Chondrocyte (in vitro differentiated cells): ENCODE results near the gene ABCA3. TPM values are rescaled to one million over a fixed set of nuclear protein-coding genes. Genes with fewer than 3 reads are reported as not detected.

Experiments used
- DNase-seq: peaks from one replicate; pipeline ENCODE4 v3.0.0; 2021; ENCODE audit warnings: mixed read lengths, low spot score
- H3K27ac Mint-ChIP-seq: one replicate; pipeline ENCODE4 v1.8.0; 2021; ENCODE audit warnings: mild to moderate bottlenecking, moderate library complexity, mixed read lengths; ENCODE audit not compliant: unreplicated experiment
- H3K27me3 Mint-ChIP-seq: 2 replicates; pipeline ENCODE4 v1.8.0; 2021; ENCODE audit warnings: low read depth, mixed read lengths
- H3K36me3 Mint-ChIP-seq: 2 replicates; pipeline ENCODE4 v1.8.0; 2021; ENCODE audit warnings: low read depth, mixed read lengths
- H3K4me1 Mint-ChIP-seq: 2 replicates; pipeline ENCODE4 v1.8.0; 2021; ENCODE audit warnings: low read depth, mild to moderate bottlenecking, mixed read lengths
- H3K4me3 Mint-ChIP-seq: one replicate; pipeline ENCODE4 v1.8.0; 2021; ENCODE audit warnings: mild to moderate bottlenecking, moderate library complexity, mixed read lengths; ENCODE audit not compliant: unreplicated experiment
- H3K9me3 Mint-ChIP-seq: 2 replicates; pipeline ENCODE4 v1.8.0; 2021; ENCODE audit warnings: low read depth, mixed read lengths
- CTCF ChIP-seq: fragments of 200-600 bp; sonication (generic); IDR thresholded peaks from 2 replicates; pipeline ENCODE4 v1.5.0; 2021; ENCODE audit warnings: antibody characterized with exemption, mild to moderate bottlenecking, moderate library complexity
- total RNA-seq: library from RNA; stranded (reverse); gene quantifications from 3 replicates; pipeline ENCODE4 v1.2.1, GENCODE V29; 2021

Gene ABCA3
- total RNA-seq, 1 donor from 2014 or later = 26.0 TPM

DNA sequence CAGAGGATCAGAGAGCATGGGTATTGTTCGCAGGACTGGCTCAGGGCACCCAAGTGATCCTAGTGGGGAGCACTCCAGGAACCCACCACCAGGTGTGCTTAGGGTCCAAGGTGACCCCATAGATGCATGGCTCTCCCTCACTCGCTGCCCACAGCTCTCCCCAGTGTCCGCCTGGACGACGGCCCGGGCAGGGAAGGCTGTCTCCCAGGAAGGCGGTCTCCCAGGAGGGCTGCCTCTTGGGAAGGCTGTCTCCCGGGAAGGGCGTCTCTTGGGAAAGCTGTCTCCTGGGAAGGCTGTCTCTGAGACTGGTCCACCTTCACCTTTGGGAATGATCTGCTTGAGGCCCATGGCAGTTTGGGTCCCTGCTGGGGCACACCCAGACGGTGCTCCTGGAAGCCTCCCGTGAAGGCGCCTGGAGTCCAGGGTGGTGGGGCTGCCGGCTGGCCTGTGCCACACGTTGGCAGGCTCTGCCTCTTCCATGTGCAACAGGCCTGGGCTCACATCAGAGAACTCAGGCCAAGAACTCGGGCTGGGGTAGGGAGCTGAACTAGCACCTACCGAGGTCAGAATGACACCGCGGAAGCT is 94.1 kb downstream of the ABCA3 start:
- Mint-ChIP-seq H3K36me3 (peaks cover 5% of the 10 kb centered on the region), H3K27ac (no peak overlapping the region), H3K27me3 (no peaks in the 10 kb centered on the region), H3K4me1 (peaks cover 9% of the 10 kb centered on the region), H3K4me3 (no peak overlapping the region), H3K9me3 (no peaks in the 10 kb centered on the region)
- no peak for DNase-seq
- TF ChIP-seq CTCF = no peak

- Mint-ChIP-seq H3K36me3 (peaks cover 5% of the 10 kb centered on the region), H3K9me3 (no peaks in the 10 kb centered on the region), H3K4me1 (peaks cover 2% of the 10 kb centered on the region), H3K27me3 (no peaks in the 10 kb centered on the region), H3K4me3 (no peak overlapping the region), H3K27ac (no peak overlapping the region)
- TF ChIP-seq CTCF = no peak
- no peak for DNase-seq
These were observed 95.4 kb downstream of the ABCA3 start for GRCh38 chr16:2244926-2245795.

- H3K36me3 Mint-ChIP-seq = peaks cover 5% of the 10 kb centered on the region
- no peak overlapping the region for H3K4me3 Mint-ChIP-seq
- DNase-seq = no peak
- no peaks in the 10 kb centered on the region for H3K9me3 Mint-ChIP-seq
- H3K27me3 Mint-ChIP-seq = no peaks in the 10 kb centered on the region
- H3K27ac Mint-ChIP-seq = no peak overlapping the region
- peak; percentile 28 for TF ChIP-seq CTCF
- no peaks in the 10 kb centered on the region for H3K4me1 Mint-ChIP-seq
These were observed 96.2 kb downstream of the ABCA3 start for GRCh38 chr16:2244301-2244700.

- TF ChIP-seq CTCF = no peak
- Mint-ChIP-seq H3K36me3 (peaks cover 5% of the 10 kb centered on the region), H3K4me1 (no peaks in the 10 kb centered on the region), H3K27me3 (no peaks in the 10 kb centered on the region), H3K27ac (no peak overlapping the region), H3K4me3 (no peak overlapping the region), H3K9me3 (no peaks in the 10 kb centered on the region)
- no peak for DNase-seq
These were observed 96.7 kb downstream of the ABCA3 start for GRCh38 chr16:2243781-2244180.

GRCh38 chr16:2243031-2243528 is 97.4 kb downstream of the ABCA3 start:
- no peaks in the 10 kb centered on the region for H3K9me3 Mint-ChIP-seq
- H3K27me3 Mint-ChIP-seq = no peaks in the 10 kb centered on the region
- H3K36me3 Mint-ChIP-seq = peaks cover 5% of the 10 kb centered on the region

More at GRCh38 chr16:2243031-2243528, 97.4 kb downstream of the ABCA3 start:
- no peak overlapping the region for H3K4me3 Mint-ChIP-seq
- no peak for TF ChIP-seq CTCF
- no peak overlapping the region for H3K27ac Mint-ChIP-seq
- no peaks in the 10 kb centered on the region for H3K4me1 Mint-ChIP-seq
- DNase-seq = peak; percentile 92
